ENCODE results near the gene ZDHHC23.

GRCh38 chr3:113981803-113982202 is 34.0 kb downstream of the ZDHHC23 start:
- TF ChIP-seq CTCF (IDR thresholded peaks at IDR 0.05; ENCODE audit: insufficient read depth, low read depth, low read length) (no peak), EZH2 (IDR thresholded peaks at IDR 0.05; ENCODE audit: insufficient read depth, low read length) (no peak)
